Measurements from ENCODE around the gene PHF19. TPM values are rescaled to one million over a fixed set of nuclear protein-coding genes. Genes with fewer than 3 reads are reported as not detected.
A peak's percentile ranks its signal among the peaks of the same experiment; 100 is the strongest.

The PHF19 gene
- total and polyA plus RNA-seq, 9 donors, result 16.8 to 56.0 (median 40.2) TPM

DNA sequence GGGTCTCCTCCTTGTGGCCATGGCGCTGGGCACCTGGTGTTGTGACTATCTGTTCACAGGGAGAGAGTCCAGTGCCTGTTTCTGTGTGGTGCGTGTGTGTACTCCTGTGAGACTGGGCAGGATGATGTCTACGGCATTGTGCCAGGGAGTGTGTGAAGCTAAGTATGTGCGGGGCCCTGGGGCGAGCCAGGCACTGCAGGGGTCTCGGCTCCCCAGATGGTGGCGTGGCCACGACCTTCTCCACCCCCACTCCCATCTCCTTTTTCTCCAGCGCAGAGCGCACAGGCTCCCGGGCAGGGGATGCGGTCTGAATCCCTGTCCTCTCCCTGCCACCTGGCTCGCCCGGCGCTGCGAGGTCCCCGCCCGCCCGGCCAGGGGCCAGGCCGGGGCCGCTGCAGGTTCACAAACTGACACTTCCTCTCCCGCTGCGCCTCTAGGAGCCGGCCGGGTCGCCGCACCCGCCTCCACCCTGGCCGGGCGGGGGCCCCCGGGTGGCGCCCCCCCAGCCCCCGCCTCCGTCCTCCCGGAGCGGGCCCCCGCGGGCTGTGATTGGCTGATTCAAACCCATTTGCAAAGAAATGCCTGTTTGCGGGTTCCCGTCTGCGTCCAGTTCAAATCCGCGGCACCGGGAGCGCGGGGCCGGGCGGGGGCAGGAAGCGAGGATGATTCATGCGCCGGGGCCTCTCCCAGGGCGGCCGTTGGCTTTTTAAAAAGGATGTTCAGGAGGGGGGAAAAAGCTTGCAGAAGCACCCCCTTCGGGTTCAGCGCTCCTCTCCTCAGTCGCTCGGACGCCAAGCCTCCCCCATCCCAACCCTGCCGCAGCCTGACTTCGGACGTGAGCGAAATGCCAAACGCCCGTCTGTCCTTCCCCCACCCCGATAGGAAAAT lies 790 bp downstream of the PHF19 start:
- TF ChIP-seq, protein P1, sequence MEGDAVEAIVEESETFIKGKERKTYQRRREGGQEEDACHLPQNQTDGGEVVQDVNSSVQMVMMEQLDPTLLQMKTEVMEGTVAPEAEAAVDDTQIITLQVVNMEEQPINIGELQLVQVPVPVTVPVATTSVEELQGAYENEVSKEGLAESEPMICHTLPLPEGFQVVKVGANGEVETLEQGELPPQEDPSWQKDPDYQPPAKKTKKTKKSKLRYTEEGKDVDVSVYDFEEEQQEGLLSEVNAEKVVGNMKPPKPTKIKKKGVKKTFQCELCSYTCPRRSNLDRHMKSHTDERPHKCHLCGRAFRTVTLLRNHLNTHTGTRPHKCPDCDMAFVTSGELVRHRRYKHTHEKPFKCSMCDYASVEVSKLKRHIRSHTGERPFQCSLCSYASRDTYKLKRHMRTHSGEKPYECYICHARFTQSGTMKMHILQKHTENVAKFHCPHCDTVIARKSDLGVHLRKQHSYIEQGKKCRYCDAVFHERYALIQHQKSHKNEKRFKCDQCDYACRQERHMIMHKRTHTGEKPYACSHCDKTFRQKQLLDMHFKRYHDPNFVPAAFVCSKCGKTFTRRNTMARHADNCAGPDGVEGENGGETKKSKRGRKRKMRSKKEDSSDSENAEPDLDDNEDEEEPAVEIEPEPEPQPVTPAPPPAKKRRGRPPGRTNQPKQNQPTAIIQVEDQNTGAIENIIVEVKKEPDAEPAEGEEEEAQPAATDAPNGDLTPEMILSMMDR (IDR thresholded peaks at IDR 0.05), result peak in 2 of 3 donors; percentile 7 to 14
- TF ChIP-seq POLR2A (IDR thresholded peaks at IDR 0.05), result peak; percentile 33
- no peak for TF ChIP-seq EP300 (IDR thresholded peaks at IDR 0.05)
- Histone ChIP-seq H3K27me3 (no peaks in the 10 kb centered on the region), H3K4me3 (peak overlapping the region; percentile 52), H3K36me3 (no peaks in the 10 kb centered on the region), H3K9me3 (no peaks in the 10 kb centered on the region), H3K27ac (peak overlapping the region; percentile 97 to 99), H3K4me1 (ENCODE audit: insufficient read depth) (no peaks in the 10 kb centered on the region)
- intact Hi-C loops (cut with DNase I), result loop anchor here in 3 of 4 donors (5.0 to 10.0 kb wide), 4 partner anchors 46 to 189 kb away; no protein-coding TSS in a partner anchor
- 4% methylated on average over 55 to 65 of the region's 65 CpGs for WGBS, 3 donors
- peak; percentile 85 to 90 (median 88) for DNase-seq

DNA sequence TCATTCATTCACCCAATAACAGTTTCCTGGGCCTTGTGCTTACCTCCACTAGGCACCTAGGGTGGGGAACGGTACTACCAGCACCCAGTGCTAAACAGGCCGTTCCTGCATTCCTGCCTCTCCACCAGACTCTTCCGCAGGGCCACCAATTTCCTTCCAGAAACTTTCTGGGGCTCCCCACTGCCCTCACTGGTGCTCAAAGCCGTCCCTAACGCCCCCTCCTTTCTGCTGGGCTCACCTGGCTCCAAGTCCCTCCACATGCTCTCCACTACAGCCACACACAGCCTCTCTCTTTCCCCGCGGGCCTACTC lies 1.4 kb downstream of the PHF19 start:
- intact Hi-C loops (cut with DNase I), result loop anchor here in 3 of 4 donors (5.0 to 10.0 kb wide), 4 partner anchors 47 to 189 kb away; no protein-coding TSS in a partner anchor
- H3K9me3 ChIP-seq, result no peaks in the 10 kb centered on the region
- WGBS, 3 donors, result 57 to 68% (median 65%) methylated on average over 7 of the region's 7 CpGs

DNA sequence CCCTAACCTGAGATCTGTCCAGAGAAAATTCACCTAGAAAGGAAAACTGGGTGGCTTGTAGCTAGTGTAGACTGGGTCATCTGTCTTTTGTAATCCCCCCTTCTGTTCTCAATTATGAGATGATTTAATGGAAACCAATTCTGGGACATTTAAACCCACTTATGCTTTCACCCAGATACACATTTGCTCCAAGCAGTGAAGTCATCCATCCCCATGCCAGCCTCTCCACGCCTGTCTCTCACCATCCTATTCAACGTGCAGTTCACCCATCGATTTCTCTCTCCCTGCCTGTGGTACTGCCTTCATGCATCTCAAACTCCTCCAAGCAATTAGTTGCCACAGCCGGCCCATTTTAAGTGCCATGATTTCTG lies 1.8 kb downstream of the PHF19 start:
- no peak for TF ChIP-seq POLR2A (IDR thresholded peaks at IDR 0.05)
- TF ChIP-seq, protein P1 (IDR thresholded peaks at IDR 0.05), result no peak
- TF ChIP-seq EP300 (IDR thresholded peaks at IDR 0.05), result no peak
- Histone ChIP-seq H3K27ac (peak overlapping the region in 1 of 2 donors; percentile 99), H3K4me3 (no peak overlapping the region), H3K4me1 (ENCODE audit: insufficient read depth) (no peaks in the 10 kb centered on the region), H3K9me3 (no peaks in the 10 kb centered on the region), H3K27me3 (no peaks in the 10 kb centered on the region), H3K36me3 (no peaks in the 10 kb centered on the region)
- intact Hi-C loops (cut with DNase I), result loop anchor here in 3 of 4 donors (5.0 to 10.0 kb wide), 4 partner anchors 47 to 190 kb away; no protein-coding TSS in a partner anchor
- 83 to 86% (median 86%) methylated on average over 4 of the region's 4 CpGs for WGBS, 3 donors
- DNase-seq, result no peak

More for the DNA sequence above, 1.4 kb downstream of the PHF19 start:
- no peaks in the 10 kb centered on the region for H3K36me3 ChIP-seq
- H3K4me3 ChIP-seq, result no peak overlapping the region
- TF ChIP-seq, protein P1 (IDR thresholded peaks at IDR 0.05), result no peak
- TF ChIP-seq EP300 (IDR thresholded peaks at IDR 0.05), result no peak
- no peak for TF ChIP-seq POLR2A (IDR thresholded peaks at IDR 0.05)
- no peaks in the 10 kb centered on the region for H3K4me1 ChIP-seq (ENCODE audit: insufficient read depth)
- peak overlapping the region; percentile 97 to 99 for H3K27ac ChIP-seq
- no peak for DNase-seq
- H3K27me3 ChIP-seq, result no peaks in the 10 kb centered on the region

DNA sequence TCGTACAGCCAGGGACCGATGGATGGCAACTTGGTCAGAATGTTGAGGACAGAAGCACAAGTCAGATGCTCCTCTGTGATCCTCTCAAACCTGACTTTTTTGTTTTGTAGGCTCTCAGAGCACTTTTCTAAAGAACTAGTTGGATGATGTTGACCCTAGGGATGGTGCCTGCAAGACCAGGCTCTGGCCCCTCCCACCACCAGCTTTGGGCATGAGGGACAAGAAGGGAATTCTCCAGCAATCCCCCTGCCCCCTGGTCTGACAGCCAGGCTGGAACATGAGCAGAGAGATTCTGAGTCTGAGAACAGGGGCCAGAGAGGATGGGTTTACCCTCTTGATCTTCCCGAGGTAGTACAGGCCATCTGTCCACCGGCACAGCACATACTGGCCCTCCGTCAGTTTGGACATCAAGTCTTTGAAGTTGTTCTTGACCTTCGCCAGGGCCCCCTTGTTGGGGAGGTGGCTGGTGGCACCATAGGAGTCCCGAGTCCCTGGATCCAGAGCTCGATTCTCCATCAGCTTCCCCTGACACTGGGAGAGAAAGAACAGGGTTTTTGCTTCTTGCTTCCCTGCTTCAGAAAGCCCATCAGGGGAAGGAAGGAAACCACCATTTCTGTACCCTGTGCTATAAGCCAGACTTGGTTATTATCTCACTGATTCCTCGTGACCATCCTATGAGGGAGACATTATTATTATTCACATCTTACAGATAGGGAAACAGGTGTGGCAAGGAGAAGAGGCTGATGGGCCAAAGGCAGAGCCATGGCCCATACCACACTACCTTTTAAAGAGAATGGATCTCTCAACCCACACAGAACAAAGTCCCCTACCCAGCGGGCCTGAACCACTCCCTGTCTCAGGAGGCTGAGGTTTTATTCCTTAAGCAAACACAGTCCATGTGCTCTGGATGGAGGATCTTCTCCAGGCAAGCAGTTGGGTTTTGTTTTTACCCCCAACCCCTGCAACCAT lies 2.5 kb downstream of the PHF19 start:
- peaks cover under 1% of the 10 kb centered on the region for H3K4me1 ChIP-seq (ENCODE audit: insufficient read depth)
- no peaks in the 10 kb centered on the region for H3K27me3 ChIP-seq
- intact Hi-C loops (cut with DNase I), result loop anchor here in 3 of 4 donors (5.0 to 10.0 kb wide), 4 partner anchors 48 to 190 kb away; no protein-coding TSS in a partner anchor
- no peak for DNase-seq
- H3K9me3 ChIP-seq, result no peaks in the 10 kb centered on the region
- TF ChIP-seq EP300 (IDR thresholded peaks at IDR 0.05), result no peak
- TF ChIP-seq, protein P1 (IDR thresholded peaks at IDR 0.05), result no peak
- no peak for TF ChIP-seq POLR2A (IDR thresholded peaks at IDR 0.05)
- WGBS, 3 donors, result 88 to 91% (median 88%) methylated on average over 10 of the region's 10 CpGs
- no peaks in the 10 kb centered on the region for H3K36me3 ChIP-seq
- peak overlapping the region in 1 of 2 donors; percentile 6 for H3K27ac ChIP-seq
- no peak overlapping the region for H3K4me3 ChIP-seq

Measured in ovary (tissue), 9 donors.